Fibroblast of the aortic adventitia (primary cell): ENCODE results near the gene NAV2. TPM values are rescaled to one million over a fixed set of nuclear protein-coding genes. Genes with fewer than 3 reads are reported as not detected.

Experiments used
- DNase-seq: peaks from one replicate; pipeline ENCODE4 v3.0.0-alpha.2; 2010; ENCODE audit warnings: low read depth
- H3K4me3 ChIP-seq: 2 replicates; pipeline ENCODE4 v1.5.1; 2011; ENCODE audit warnings: low read depth, mild to moderate bottlenecking, control low read depth, low read length, moderate library complexity
- CTCF ChIP-seq: IDR thresholded peaks from 2 replicates; pipeline ENCODE4 v1.5.1; 2011; ENCODE audit warnings: mild to moderate bottlenecking, low read length, control low read depth, inconsistent platforms; ENCODE audit not compliant: insufficient read depth
- total RNA-seq: library from RNA; depleted of rRNA; stranded (reverse); fragments of >200 nt; gene quantifications from 2 replicates; pipeline ENCODE4 v1.2.3, GENCODE V29; 2012; ENCODE audit warnings: low replicate concordance

Gene NAV2
- total RNA-seq, 1 donor, result 44.6 TPM

GRCh38 chr11:19905280-19905853, 192.7 kb downstream of the NAV2 start:
- peak; percentile 63 for TF ChIP-seq CTCF
- H3K4me3 ChIP-seq, result no peak overlapping the region
- DNase-seq, result peak; percentile 79

GRCh38 chr11:19906126-19906525, 193.5 kb downstream of the NAV2 start:
- no peak overlapping the region for H3K4me3 ChIP-seq
- DNase-seq, result no peak
- no peak for TF ChIP-seq CTCF

GRCh38 chr11:19907008-19907579, 194.5 kb downstream of the NAV2 start:
- no peak overlapping the region for H3K4me3 ChIP-seq
- DNase-seq, result no peak
- no peak for TF ChIP-seq CTCF

- no peak for DNase-seq
- TF ChIP-seq CTCF, result no peak
- no peak overlapping the region for H3K4me3 ChIP-seq
These were observed 195.2 kb downstream of the NAV2 start for GRCh38 chr11:19907839-19908238.

GRCh38 chr11:19910931-19911330, 198.3 kb downstream of the NAV2 start:
- DNase-seq, result no peak
- H3K4me3 ChIP-seq, result no peak overlapping the region
- TF ChIP-seq CTCF, result no peak

GRCh38 chr11:19912115-19912957, 199.7 kb downstream of the NAV2 start:
- no peak for TF ChIP-seq CTCF
- DNase-seq, result no peak
- no peak overlapping the region for H3K4me3 ChIP-seq
